GM12892 (cell line): ENCODE measurements around the gene OSBP2.

Experiments
- DNase-seq: peaks from one replicate; pipeline ENCODE4 v3.0.0; 2011; ENCODE audit not compliant: insufficient read length
- FAIRE-seq: peaks from 2 replicates; lab custom pipeline; 2011; peaks lifted over from hg19 to GRCh38; lab: Jason Lieb, UNC
- POLR2A ChIP-seq: IDR thresholded peaks from 2 replicates; pipeline ENCODE4 v1.6.1; 2011; ENCODE audit warnings: low read depth, low read length, control low read depth
- POLR2AphosphoS5 ChIP-seq: IDR thresholded peaks from 2 replicates; pipeline ENCODE4 v1.6.1; 2011; ENCODE audit warnings: low read depth, low read length, control low read depth
- TAF1 ChIP-seq: IDR thresholded peaks from 2 replicates; pipeline ENCODE4 v1.6.1; 2011; ENCODE audit warnings: low read depth, mild to moderate bottlenecking, control low read depth, low read length, borderline replicate concordance

OSBP2 gene

DNA sequence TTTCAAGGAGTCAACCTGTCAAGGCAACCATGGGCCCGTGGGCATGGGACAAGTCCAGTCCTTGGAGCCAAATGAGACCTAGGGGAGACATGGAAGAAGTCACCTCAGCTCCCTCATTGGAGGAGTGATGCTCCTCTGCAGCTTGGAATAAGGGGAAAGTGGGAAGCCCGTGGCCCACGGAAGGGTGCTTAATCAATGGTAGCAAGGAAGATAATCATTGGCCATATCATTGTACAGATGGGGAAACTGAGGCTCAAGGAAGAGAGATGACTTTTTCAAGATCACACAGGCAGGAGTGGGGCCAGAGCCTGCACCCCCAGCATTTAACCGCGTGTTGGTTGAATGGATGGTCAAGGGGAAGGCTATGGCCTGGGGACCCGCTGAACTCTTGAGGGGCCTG lies 133.0 kb downstream of the OSBP2 start:
- FAIRE-seq (no peak), DNase-seq (no peak)
- TF ChIP-seq POLR2AphosphoS5 (no peak), POLR2A (no peak), TAF1 (no peak)

DNA sequence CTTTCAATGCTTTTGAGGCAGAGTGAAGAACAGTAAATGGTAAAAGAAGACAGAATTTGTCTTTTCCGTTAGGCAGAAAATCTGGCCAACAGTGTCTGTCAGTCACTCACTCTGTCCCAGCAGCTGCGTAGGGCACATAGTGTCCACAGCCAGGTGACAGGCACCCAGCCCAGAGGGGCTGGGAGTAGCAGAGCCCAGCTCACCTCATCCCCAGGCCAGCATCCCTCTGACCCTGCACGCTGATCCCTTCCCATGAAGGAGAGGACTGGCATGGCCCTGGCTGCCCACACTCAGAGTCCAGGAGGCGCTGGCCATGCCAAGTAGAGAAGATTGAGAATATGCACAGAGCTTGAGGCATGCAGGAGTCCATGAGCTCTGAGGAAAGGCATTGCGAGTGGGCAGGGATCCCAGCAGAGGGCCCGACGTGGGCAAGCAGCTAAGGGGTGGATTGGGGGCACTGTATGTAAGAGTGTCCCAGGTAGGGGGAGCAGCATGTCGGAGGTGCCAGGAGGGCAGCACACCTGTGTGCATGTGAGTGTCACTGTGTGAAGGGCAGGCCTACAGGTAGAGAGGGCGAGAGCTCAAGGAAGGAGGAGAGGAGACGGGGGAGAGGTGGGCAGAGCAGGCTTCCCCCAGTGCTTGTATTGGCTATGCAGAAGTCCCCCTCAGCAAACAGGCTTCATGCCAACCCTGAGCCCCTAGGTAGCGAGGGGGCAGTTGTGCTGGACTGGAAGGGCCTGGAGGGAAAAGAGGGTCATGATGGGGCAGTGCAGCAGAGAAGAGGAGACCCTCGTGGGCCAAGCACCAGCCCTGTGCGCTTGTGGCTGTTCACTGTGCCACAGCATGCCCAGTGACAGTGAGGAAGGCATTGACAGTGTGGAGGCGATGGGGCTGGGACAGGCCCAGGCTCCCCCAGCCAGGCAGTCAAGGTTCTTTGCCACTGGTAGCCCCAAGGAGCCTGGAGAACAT lies 133.8 kb downstream of the OSBP2 start:
- DNase-seq (no peak), FAIRE-seq (no peak)
- TF ChIP-seq TAF1 = no peak
- TF ChIP-seq POLR2AphosphoS5 = no peak
- no peak for TF ChIP-seq POLR2A

DNA sequence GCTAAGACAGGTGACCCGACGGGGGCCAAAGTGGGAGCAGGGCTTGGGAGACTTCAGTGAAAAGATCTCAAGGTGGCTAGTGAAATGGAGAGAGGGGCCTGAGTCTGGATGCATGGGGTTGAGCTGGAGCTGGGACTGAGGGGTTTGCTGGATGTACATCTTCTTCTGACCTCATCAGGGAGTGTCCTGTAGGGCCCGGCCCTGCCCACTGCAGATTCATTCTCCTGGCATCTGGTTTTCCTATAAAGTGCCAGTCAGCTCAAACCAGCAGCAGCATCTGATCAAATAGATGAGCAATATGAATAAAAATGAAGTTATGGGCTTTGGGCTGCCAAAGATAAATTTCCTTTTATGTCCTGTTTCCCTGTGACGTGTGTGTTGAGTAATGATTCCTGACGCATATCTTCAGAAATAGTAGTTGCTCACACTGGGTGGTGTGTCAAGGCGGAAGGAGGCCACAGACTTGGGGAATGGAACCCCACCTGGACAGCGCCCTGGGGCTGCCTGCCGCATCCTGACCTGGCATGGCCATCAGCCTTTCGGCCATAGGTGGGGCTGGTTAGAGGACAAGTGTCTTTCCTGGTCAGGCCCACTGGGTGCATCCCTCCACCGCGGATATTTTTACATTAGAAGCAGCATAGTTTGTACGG lies 135.4 kb downstream of the OSBP2 start:
- no peak for FAIRE-seq
- TF ChIP-seq POLR2AphosphoS5 = no peak
- no peak for TF ChIP-seq TAF1
- TF ChIP-seq POLR2A = no peak
- no peak for DNase-seq

DNA sequence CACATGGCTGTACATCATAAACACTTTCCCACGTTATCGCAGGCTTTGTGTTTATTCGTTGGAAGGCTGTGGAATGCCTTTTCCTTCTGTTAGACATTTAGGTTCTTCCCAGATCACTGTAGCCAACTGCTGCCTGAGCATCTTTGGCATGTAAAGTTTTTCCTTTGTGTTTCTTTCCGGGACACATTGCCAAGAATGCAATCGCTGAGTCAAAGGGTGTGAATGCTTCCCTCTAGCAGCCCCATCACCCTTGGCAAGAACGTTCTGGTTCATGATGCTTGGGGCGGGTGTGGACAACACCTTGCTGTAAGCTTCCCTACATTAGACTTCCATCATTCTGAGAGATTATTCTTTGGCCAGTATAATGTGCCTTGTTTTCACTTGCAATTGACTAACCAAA lies 136.2 kb downstream of the OSBP2 start:
- no peak for TF ChIP-seq POLR2AphosphoS5
- DNase-seq = no peak
- no peak for FAIRE-seq

DNA sequence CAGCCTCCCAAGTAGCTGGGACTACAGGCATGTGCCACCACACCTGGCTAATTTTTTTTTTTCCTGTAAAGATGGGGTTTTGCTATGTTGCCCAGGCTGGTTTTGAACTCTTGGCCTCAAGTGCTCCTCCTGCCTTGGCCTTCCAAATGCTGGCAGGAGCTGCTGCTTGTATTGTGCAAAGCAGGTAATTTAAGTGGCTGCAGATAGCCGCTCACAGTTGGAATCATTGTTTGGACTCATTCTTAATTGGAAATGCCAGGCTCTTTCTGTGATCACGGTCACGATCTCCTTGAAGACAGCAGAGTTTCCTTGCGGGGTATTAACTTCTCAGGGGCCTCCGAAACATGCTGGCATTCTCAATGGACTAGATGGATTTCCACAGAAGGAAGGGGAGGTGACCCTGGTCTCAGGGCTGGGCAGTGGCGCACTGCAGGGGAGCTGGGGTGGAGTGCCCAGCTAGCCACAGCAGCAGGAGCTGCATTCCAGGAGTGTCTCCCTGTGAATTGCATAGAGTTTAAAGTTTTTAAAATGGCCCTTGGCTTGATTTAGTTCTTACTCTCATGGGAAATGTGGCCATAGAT lies 137.8 kb downstream of the OSBP2 start:
- no peak for DNase-seq
- TF ChIP-seq TAF1 (no peak), POLR2A (no peak), POLR2AphosphoS5 (no peak)
- no peak for FAIRE-seq

DNA sequence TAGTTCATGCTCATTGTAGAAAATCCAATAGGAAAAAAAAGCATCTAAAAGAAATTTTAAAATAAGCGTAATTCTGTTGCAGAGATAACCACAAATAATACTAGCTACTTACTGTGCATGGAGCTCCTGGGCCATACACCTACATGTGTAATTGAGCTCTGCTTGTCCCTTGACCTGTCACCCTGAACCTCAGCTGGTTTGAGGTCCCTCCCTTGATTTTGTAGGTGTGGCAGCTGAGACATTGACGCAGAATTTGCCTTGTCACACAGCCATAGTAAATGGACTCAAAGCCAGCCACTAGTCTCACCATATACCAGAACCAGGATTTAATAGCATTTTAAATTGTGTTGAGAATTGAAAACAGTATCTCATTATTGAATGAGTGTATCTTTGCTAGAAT lies 138.6 kb downstream of the OSBP2 start:
- DNase-seq (no peak), FAIRE-seq (no peak)
- TF ChIP-seq POLR2AphosphoS5 = no peak
- TF ChIP-seq POLR2A = no peak
- no peak for TF ChIP-seq TAF1

DNA sequence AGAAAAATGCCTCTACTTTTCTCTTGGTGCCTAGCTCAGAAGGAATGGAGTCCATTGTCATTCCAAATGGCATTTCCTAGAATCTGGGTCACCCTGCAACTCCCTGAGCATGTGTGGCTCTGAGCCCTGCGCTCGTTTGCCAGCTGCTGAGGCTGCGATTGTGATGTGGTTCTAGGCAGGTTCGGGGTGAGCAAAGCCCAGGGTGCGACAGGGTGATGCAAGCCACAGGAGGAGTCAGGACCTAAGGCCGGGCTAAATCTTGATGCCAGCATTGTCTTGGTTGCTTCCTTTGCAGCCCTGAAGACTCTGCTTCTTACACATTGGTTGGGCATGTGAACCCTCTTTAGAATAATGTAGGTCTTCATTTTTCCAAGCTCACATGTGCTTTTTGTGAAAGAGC lies 142.9 kb downstream of the OSBP2 start:
- TF ChIP-seq TAF1 (no peak), POLR2AphosphoS5 (no peak), POLR2A (no peak)
- FAIRE-seq (no peak), DNase-seq (no peak)

DNA sequence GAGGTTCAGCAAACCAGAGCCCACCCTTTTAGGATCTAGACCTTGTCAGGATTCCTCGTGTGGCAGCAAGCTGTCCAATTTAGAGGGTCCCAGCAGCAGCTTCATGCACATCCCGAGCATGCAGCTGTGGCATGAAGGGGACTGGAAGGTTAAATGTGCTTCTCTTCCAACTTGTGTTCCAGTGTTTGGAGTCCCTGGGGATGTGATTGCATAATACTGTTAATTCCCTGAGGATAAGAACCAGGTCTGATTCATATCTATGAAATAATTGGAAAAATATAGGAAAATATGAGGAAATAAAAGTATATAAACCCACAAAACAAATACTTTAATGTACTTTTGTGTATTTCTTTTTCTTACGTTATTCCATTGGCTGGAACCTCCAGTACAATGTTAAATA lies 143.4 kb downstream of the OSBP2 start:
- FAIRE-seq = no peak
- TF ChIP-seq POLR2A = no peak
- no peak for TF ChIP-seq POLR2AphosphoS5
- no peak for TF ChIP-seq TAF1

DNA sequence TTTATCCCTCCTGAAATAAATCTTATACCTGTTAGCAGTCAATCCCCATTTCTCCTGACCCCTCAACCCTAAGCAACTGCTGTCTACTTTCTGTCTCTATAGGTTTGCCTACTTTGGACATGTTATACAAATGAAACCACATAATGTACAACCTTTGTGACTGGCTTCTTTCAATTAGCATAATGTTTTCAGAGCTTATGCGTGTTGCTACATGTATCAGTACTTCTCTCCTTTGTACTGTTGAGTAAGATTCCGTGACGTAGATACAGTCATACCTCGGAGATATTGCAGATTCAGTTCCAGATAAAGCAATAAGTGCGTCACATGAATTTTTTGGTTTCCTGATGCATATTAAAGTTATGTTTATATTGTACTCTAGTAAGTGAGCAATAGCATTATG lies 146.6 kb downstream of the OSBP2 start:
- no peak for FAIRE-seq
- TF ChIP-seq TAF1 = no peak
- TF ChIP-seq POLR2AphosphoS5 = no peak
- no peak for TF ChIP-seq POLR2A
- no peak for DNase-seq

More for the DNA sequence above, 143.4 kb downstream of the OSBP2 start:
- no peak for DNase-seq

DNA sequence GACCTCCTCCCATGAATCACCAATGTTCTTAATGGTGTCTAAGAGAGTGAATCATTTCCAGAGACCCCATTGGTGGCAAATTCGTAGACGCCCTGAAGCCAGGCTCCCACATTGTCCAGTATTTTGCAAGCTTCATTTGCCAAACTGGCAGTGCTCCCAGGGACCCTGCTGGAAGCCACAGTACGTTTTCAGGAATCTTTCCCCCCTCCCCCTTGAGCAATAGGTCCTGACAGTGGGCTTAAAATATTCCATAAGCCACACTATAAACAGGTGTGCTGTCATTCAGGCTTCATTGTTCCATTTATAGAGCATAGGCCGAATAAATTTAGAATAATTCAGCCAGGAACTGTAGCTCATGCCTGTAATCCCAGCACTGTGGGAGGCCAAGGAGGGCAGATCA lies 148.6 kb downstream of the OSBP2 start:
- TF ChIP-seq TAF1 (no peak), POLR2AphosphoS5 (no peak), POLR2A (no peak)
- DNase-seq (no peak), FAIRE-seq (no peak)

DNA sequence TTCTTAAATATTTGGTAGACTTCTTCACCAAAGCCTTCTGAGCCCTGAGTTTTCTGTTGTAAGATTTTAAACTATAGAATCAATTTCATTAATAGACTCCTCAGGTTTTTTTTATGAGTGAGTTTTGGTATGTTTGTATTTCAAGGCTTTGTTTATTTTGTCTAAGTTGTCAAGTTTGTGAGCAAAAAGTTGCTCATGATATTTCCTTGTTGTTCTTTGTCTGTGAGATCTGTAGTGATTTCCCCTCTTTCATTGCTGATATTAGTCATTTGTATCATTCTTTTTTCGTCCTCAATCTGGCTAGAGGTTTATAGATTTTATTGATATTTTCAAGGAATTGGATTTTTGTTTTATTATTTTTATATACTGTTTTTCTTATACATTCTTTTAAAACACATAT lies 152.9 kb downstream of the OSBP2 start:
- TF ChIP-seq POLR2A = no peak
- no peak for TF ChIP-seq POLR2AphosphoS5
- no peak for TF ChIP-seq TAF1
- DNase-seq (no peak), FAIRE-seq (no peak)
